ENCODE measurements around the gene SLC16A10.

Gene SLC16A10

DNA sequence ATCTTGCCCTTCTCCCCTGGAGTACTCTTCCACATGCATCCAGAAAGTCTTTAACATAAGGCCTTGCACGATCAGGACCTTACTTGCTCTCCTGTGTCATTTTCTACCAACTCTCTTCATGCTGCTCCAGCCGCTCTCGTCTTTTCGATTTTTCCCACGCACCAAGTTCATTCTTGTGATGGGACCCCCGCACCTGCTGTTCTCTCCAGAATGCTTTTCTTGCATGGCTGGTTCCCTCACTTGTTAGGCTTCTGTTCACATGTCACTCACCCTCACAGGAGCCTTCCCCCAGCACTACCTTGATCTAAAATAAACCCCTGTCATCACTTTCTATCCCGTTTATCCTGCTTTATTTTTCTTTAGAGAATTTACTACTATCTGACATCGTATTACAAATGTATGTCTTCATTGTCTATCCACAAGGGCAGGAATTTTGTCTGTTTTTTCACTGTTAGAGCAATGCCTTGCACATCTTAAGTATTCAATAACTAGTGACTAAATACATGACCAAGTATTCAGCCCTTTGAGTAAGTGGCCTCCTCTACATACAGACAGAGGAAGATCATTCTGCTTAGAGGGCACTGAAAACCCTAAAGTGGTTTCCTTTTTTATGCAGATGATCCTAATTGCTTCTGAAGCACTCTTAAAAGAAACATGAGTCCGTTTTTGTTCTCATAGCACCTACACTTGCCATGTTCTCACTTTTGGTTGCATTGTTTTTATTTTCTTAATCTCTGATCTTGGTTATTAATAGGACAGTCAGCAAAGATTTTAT is 166.9 kb downstream of the SLC16A10 start:
- TF ChIP-seq CEBPB (IDR thresholded peaks at IDR 0.05) = no peak
- TF ChIP-seq, protein P1, sequence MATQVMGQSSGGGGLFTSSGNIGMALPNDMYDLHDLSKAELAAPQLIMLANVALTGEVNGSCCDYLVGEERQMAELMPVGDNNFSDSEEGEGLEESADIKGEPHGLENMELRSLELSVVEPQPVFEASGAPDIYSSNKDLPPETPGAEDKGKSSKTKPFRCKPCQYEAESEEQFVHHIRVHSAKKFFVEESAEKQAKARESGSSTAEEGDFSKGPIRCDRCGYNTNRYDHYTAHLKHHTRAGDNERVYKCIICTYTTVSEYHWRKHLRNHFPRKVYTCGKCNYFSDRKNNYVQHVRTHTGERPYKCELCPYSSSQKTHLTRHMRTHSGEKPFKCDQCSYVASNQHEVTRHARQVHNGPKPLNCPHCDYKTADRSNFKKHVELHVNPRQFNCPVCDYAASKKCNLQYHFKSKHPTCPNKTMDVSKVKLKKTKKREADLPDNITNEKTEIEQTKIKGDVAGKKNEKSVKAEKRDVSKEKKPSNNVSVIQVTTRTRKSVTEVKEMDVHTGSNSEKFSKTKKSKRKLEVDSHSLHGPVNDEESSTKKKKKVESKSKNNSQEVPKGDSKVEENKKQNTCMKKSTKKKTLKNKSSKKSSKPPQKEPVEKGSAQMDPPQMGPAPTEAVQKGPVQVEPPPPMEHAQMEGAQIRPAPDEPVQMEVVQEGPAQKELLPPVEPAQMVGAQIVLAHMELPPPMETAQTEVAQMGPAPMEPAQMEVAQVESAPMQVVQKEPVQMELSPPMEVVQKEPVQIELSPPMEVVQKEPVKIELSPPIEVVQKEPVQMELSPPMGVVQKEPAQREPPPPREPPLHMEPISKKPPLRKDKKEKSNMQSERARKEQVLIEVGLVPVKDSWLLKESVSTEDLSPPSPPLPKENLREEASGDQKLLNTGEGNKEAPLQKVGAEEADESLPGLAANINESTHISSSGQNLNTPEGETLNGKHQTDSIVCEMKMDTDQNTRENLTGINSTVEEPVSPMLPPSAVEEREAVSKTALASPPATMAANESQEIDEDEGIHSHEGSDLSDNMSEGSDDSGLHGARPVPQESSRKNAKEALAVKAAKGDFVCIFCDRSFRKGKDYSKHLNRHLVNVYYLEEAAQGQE (IDR thresholded peaks at IDR 0.05; ENCODE audit: low read depth) = no peak

DNA sequence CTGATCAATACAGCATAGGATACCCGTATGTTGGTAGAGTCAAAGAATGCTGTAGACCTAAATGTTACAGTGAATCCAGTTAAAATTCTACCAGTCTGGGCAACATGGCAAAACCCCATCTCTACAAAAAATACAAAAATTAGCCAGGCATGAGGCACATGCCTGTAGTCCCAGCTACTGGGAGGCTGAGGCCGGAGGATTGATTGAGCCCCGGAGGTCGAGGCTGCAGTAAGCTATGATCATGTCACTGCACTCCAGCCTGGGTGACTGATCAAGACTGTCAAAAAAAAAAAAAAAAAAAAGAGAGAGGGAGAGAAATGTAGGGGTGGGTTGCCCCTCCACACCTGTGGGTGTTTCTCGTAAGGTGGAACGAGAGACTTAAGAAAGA is 167.5 kb downstream of the SLC16A10 start:
- TF ChIP-seq EP300 (IDR thresholded peaks at IDR 0.05; ENCODE audit: borderline replicate concordance) (no peak), FOXM1 (IDR thresholded peaks at IDR 0.05; ENCODE audit: borderline replicate concordance, low read depth) (no peak), TAF1 (IDR thresholded peaks at IDR 0.05; ENCODE audit: low read depth) (no peak), EGR1 (IDR thresholded peaks at IDR 0.05) (no peak), CEBPB (IDR thresholded peaks at IDR 0.05) (no peak), YY1 (IDR thresholded peaks at IDR 0.05; ENCODE audit: low read depth) (no peak), NFIC (IDR thresholded peaks at IDR 0.05) (no peak), RAD21 (IDR thresholded peaks at IDR 0.05; ENCODE audit: low read depth) (no peak), TEAD4 (IDR thresholded peaks at IDR 0.05) (no peak), CREB1 (IDR thresholded peaks at IDR 0.05; ENCODE audit: low read depth) (no peak)
- TF ChIP-seq, protein P1 (IDR thresholded peaks at IDR 0.05; ENCODE audit: low read depth) = no peak
- TF ChIP-seq, protein P2, sequence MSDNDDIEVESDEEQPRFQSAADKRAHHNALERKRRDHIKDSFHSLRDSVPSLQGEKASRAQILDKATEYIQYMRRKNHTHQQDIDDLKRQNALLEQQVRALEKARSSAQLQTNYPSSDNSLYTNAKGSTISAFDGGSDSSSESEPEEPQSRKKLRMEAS (IDR thresholded peaks at IDR 0.05) = no peak
- TF ChIP-seq, protein P3, sequence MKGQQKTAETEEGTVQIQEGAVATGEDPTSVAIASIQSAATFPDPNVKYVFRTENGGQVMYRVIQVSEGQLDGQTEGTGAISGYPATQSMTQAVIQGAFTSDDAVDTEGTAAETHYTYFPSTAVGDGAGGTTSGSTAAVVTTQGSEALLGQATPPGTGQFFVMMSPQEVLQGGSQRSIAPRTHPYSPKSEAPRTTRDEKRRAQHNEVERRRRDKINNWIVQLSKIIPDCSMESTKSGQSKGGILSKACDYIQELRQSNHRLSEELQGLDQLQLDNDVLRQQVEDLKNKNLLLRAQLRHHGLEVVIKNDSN (IDR thresholded peaks at IDR 0.05) = no peak

DNA sequence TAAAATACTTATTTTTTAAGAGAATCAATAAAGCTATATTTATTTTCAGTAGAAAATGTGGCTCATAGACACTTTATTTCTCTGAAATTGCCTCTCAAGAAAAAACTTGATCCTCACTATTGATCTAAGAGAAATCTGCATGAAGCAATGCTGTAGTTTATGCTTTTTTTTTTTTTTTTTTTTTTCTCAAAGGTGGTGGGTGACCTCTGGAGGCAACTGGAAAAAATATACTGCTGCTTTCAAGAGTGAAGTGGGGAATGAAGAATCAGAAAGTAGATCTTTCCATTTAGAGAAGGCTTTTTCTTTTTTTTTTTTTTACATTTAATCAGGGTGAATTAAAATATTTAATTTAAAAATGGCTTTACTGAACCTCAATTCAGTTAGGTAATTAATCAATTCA is 169.3 kb downstream of the SLC16A10 start:
- TF ChIP-seq, protein P2 (IDR thresholded peaks at IDR 0.05) = no peak
- TF ChIP-seq RAD21 (IDR thresholded peaks at IDR 0.05; ENCODE audit: low read depth) = 0 out of 2 replicates have a peak, but pooled peaks have one; percentile 3

DNA sequence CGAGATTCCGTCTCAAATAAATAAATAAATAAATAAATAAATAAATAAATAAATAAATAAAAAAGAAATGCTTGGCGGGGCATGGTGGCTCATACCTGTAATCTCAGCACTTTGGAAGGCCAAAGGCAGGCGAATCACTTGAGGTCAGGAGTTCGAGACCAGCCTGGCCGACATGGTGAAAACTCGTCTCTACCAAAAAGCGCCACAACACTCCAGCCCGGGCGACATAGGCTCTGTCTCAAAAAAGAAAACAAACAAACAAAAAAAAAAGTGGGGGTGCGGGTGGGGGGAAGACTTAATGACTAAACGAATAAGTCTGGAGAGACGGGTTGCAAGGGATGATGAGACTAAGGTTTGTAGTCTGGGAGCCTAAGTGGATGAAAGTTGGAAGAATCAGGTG is 170.7 kb downstream of the SLC16A10 start:
- TF ChIP-seq TEAD4 (IDR thresholded peaks at IDR 0.05) (no peak), RAD21 (IDR thresholded peaks at IDR 0.05; ENCODE audit: low read depth) (no peak), TAF1 (IDR thresholded peaks at IDR 0.05; ENCODE audit: low read depth) (no peak), FOXM1 (IDR thresholded peaks at IDR 0.05; ENCODE audit: borderline replicate concordance, low read depth) (no peak), EP300 (IDR thresholded peaks at IDR 0.05; ENCODE audit: borderline replicate concordance) (no peak), YY1 (IDR thresholded peaks at IDR 0.05; ENCODE audit: low read depth) (no peak), TCF12 (IDR thresholded peaks at IDR 0.05; ENCODE audit: low read depth) (no peak), CEBPB (IDR thresholded peaks at IDR 0.05) (no peak), ZBTB7A (IDR thresholded peaks at IDR 0.05; ENCODE audit: low read depth) (no peak), NFIC (IDR thresholded peaks at IDR 0.05) (no peak), EGR1 (IDR thresholded peaks at IDR 0.05) (no peak), CREB1 (IDR thresholded peaks at IDR 0.05; ENCODE audit: low read depth) (no peak)
- TF ChIP-seq, protein P1 (IDR thresholded peaks at IDR 0.05; ENCODE audit: low read depth) = no peak
- TF ChIP-seq, protein P2 (IDR thresholded peaks at IDR 0.05) = no peak

DNA sequence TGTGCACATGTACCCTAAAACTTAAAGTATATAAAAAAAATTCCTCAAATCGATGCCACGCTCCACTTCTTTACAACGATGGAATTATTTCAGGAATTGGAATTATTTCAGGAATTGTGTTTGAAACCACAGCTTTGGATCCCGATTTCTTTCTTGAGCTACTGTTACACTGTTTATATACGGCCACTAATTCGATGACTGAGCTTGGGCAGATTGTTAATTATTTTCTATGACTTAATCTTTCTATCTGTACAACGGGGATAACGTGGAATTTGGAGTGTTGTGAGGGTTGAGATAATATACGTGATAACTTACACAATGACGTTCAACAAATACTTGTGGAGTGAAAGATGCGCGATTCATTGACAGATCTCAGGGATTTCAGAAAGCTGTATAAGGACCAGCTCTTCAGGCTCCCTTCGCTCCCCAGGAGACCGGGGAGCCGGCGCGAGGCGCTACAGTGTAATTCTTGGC is 171.3 kb downstream of the SLC16A10 start:
- TF ChIP-seq EP300 (IDR thresholded peaks at IDR 0.05; ENCODE audit: borderline replicate concordance) (no peak), RAD21 (IDR thresholded peaks at IDR 0.05; ENCODE audit: low read depth) (no peak)

Measured in Ishikawa (cell line).